Measurements from ENCODE around the gene ACTL10.

ACTL10 gene

DNA sequence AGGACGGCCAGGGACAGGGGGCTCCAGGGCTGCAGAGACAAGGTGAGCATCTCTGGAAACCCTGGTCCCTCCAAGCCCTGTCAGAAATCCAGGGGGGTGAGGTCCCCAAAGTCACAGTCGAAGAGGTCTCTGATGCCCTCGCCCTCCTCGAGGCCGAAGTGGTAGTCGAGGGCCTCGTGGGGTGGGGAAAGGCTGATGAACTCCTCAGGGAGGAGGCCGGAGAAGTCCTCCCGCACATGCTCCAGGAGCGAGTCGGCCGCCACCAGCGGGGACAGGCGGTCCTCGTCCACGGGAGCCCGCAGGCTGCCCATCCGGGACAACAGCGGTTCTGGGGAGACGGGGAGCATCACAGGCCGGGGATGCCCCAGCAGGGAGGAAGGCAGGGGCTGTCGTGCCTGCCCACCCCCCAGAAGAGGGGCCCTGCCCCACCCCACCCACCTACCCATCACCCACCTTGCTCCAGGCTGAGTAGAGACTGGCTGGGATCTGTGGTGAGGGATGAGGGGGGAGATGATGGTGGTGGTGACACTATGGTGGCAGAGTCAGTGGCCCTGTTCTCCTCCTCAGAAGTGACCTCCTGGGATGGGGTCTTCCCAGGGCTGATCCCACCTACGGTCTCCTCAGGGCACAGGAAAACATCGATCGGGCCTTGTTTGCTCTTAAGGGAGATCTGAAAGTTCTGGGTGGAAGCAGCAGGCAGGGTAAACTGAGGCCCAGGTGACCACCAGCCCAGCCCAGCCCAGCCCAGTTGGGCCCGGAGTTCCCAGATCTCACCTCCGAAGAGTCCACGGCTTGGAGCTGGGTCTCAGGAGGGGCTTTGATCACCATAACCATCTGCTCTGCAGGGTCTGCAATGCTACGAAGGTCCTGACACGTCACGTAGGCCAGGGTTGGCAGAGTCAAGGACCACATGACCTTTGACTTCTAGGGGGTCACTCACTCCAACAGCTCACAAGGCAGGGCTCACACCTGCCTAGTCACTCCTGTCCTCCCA lies 10.2 kb downstream of the ACTL10 start:
- no peak for ATAC-seq
- Mint-ChIP-seq H3K27ac (peak overlapping the region; percentile 26), H3K27me3 (no peaks in the 10 kb centered on the region), H3K4me1 (peaks cover 52% of the 10 kb centered on the region), H3K36me3 (no peaks in the 10 kb centered on the region), H3K4me3 (no peak overlapping the region), H3K9me3 (no peaks in the 10 kb centered on the region)

DNA sequence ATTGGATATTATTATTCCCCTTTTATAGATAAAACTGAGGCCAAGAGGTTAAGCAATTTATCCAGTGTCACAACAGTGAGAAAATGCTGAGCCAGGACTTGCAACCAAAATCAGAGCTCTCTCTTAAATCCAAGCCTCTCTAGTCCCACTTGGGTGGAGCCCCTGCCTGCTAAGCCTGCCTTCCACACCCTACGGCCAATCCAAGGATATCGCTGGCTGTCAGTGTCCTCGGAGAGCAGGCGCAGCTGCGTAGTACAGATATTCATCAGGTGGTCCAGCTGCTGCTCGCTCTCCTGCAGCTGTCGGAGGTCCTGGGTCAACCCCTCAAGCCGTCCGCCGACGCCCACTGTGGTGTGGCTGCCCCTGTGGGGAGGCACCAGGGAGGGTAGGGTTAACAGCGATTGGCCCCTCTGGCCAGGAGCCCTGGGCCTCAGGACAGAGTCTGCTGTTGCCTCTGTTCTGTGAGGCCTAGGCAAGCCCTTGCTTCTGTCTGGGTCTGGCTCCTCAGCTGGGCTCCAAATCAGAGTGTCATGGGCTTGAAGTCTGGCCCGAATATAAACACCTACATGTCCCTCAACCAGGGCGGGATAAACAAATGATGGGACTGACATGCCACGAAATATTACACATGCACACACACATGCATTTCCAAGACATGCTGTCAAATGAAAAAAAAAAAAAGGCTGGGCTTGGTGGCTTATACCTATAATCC lies 11.4 kb downstream of the ACTL10 start:
- no peak overlapping the region for H3K4me3 Mint-ChIP-seq
- H3K27me3 Mint-ChIP-seq = no peaks in the 10 kb centered on the region
- H3K27ac Mint-ChIP-seq = peak overlapping the region; percentile 32
- no peaks in the 10 kb centered on the region for H3K9me3 Mint-ChIP-seq
- peaks cover 49% of the 10 kb centered on the region for H3K4me1 Mint-ChIP-seq
- ATAC-seq = no peak
- H3K36me3 Mint-ChIP-seq = no peaks in the 10 kb centered on the region

DNA sequence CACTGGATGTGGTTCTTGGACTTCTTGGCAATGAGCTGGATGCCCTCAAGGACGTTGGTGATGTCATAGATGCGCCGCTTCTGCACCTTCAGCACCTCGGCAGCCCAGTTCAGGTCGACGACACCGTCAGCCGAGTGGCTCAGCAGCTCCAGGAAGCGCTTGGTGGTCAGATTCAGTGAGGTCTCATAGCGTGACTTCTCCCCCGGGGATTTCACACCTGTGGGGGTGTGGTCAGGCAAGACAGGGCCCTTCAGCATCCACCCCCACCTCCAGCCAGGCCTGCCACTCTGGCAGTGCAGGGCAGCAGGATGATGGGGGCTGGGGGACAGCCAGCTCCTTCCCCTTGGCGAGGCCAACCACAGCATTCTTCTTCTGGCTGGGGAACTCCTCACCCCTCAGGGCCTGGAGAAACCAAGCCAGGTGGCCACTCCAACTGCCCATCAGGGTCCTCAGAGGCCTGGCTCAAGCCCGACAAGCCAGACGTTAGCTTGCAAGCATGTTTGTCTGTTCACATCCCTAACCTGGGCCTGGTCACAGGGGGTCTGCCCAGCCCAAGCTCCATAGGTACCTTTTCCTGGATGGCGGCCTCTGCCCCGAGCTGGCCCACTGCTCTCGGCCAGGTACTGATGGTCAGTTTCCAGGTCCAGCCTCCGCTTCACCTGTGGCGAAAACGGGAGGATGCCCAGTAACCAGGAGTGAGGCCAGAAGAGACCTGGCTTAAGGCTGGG lies 13.2 kb downstream of the ACTL10 start:
- no peaks in the 10 kb centered on the region for H3K27me3 Mint-ChIP-seq
- peak; percentile 92 for ATAC-seq
- H3K4me3 Mint-ChIP-seq = peak overlapping the region; percentile 21
- H3K9me3 Mint-ChIP-seq = no peaks in the 10 kb centered on the region
- peaks cover 45% of the 10 kb centered on the region for H3K4me1 Mint-ChIP-seq
- H3K36me3 Mint-ChIP-seq = no peaks in the 10 kb centered on the region
- peak overlapping the region; percentile 32 for H3K27ac Mint-ChIP-seq

DNA sequence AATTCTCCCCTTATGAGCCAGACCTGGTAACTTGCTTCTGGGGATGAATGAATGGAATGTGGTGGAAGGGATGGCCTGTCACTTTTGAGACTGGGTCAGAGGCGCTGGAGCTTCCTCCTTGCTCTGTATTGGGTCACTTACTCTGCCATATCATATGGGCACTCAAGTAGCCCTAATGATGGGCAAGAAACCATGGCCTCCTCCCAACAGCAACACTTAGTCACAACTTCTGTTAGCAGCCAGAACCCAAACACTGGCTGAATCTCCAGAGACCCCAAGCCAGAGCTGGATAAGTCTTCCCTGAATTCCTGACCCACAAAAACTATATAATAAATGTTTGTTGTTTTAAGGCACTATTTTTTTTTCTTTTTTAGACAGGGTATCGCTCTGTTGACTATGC lies 13.9 kb downstream of the ACTL10 start:
- Mint-ChIP-seq H3K9me3 (no peaks in the 10 kb centered on the region), H3K36me3 (no peaks in the 10 kb centered on the region), H3K4me3 (no peak overlapping the region), H3K27me3 (no peaks in the 10 kb centered on the region), H3K27ac (peak overlapping the region; percentile 32), H3K4me1 (peaks cover 48% of the 10 kb centered on the region)
- ATAC-seq = no peak

DNA sequence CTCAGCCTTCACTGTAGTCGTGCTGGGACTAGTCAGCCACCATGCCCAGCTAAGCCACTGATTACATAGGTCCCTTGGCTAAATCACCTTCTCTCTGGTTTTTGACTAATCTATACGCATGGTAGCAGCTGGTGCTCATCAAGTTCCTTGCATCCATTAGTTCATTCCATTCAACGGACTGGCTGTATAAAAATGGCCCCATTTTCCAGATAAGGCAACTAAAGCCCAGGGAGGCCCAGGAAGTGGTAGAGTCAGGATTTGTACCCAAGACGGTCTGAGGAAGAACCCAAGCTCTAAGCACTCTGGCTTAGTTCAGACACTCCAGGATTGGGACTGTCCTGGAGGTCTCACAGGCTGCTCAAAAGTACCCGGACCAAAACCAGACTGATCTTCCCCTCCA lies 14.5 kb downstream of the ACTL10 start:
- Mint-ChIP-seq H3K27me3 (no peaks in the 10 kb centered on the region), H3K4me1 (peaks cover 48% of the 10 kb centered on the region), H3K27ac (no peak overlapping the region), H3K36me3 (no peaks in the 10 kb centered on the region), H3K4me3 (no peak overlapping the region), H3K9me3 (no peaks in the 10 kb centered on the region)
- no peak for ATAC-seq

DNA sequence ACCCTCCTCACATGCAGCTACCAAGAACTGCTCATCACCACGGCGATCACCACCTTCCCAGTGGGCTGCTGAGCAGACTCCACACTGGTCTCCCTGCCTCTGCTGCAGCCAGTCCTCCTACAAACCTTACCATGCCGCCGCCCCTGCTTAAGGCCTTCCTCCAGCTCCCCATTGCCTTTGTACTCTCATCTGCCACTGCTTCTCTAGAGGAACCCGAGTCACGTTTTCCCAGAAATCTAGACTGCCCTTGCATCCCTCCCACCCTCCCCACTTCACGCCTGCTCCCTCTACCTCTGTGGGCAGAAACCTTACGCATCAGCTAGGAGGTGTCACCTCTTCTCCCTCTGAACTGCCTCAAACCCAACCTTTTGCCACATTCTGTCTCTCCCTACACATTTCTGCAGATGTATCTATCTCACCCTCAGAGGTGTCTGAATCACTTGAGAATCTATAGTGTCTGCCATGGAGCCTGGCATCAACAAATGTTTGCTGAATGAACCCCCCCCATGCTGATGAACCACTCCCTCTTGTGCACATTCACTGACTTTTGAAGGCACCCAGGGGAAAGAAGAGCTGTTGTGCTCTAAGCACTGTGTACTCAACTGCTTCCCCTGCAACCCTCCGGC lies 15.1 kb downstream of the ACTL10 start:
- Mint-ChIP-seq H3K36me3 (no peaks in the 10 kb centered on the region), H3K4me1 (peaks cover 53% of the 10 kb centered on the region), H3K27me3 (no peaks in the 10 kb centered on the region), H3K9me3 (no peaks in the 10 kb centered on the region), H3K27ac (peak overlapping the region; percentile 71), H3K4me3 (no peak overlapping the region)
- ATAC-seq = no peak

DNA sequence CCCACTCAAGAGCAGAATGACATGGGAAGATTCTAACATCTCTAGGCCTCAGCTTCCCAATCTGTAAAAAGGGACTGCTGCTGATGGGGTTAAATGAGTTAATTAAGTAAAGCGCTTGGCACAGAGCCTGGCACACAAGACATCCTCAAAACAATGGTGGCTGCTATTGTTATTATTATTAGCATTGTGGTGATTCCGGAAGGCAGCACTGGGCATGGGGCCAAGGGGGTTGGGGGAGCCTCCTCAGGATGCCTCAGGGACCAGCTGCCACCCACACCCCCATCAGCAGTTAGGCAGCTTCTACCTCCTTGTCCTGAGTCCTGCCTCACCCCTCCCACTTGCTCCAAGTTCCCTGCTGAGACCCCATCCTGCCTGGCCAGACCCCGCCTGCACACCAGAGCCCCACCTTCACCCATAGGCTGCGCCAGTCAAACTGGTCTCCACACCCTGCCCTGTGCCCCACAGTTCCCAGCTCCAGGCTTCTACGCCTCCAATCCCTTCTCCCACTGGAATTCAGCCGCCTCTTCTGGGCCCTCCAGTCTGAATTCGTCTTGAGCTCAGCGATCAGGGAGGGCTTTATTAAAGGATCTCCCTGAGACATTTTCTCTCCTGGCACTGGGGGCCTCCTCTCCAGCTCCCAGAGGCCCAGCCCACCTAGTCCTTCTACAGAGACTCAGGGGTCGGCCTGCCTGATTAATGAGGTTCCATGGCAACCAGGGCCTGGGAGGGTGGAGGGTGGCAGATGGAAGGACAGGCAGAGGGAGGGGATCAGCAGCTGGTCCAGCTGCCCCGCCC lies 18.0 kb downstream of the ACTL10 start:
- Mint-ChIP-seq H3K36me3 (no peaks in the 10 kb centered on the region), H3K27ac (peak overlapping the region; percentile 84), H3K4me1 (peaks cover 53% of the 10 kb centered on the region)

DNA sequence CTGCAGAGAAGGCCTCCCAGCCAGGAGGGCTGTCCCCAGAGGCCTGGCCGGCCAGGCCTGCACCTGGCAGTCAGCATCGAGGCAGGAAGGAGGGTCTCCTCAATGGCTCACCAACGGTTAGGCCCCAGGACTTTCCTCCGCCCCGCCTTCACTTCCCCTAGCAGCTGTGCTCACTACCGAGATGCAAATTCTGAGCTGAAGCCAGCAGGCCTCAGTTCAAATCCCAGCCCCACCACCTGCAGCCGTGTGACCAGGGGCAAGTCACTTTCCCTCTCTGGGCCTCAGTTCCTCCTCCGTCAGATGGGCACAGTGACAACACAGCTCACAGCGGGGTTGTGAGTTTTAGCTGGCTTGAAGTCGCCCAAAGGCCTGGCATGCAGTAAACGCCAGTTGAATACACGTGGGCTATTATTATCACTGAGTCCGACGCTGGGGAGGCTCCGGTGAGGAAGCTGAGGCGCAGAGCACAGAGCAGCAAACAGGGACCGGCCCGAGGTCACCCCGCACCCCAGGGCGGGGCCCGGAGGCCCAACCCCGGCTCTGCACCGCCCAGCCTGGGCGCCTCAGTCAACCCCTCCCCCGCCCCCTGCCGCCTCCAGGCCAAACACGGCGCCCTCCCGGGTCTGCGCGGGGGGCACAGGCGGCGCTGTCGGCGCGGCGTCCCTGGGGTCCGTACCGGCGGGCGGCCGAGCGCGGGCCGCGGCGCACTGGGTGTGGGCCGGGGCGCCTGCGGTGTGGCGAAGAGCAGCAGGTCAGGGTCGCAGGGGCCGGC lies 18.8 kb downstream of the ACTL10 start:
- peak; percentile 55 for ATAC-seq
- peaks cover 45% of the 10 kb centered on the region for H3K4me1 Mint-ChIP-seq
- H3K9me3 Mint-ChIP-seq = no peaks in the 10 kb centered on the region
- H3K36me3 Mint-ChIP-seq = no peaks in the 10 kb centered on the region
- H3K4me3 Mint-ChIP-seq = peak overlapping the region; percentile 86
- H3K27me3 Mint-ChIP-seq = no peaks in the 10 kb centered on the region
- peak overlapping the region; percentile 84 for H3K27ac Mint-ChIP-seq

More for the DNA sequence above, 18.0 kb downstream of the ACTL10 start:
- Mint-ChIP-seq H3K4me3 (peak overlapping the region; percentile 86), H3K27me3 (no peaks in the 10 kb centered on the region), H3K9me3 (no peaks in the 10 kb centered on the region)
- ATAC-seq = no peak

DNA sequence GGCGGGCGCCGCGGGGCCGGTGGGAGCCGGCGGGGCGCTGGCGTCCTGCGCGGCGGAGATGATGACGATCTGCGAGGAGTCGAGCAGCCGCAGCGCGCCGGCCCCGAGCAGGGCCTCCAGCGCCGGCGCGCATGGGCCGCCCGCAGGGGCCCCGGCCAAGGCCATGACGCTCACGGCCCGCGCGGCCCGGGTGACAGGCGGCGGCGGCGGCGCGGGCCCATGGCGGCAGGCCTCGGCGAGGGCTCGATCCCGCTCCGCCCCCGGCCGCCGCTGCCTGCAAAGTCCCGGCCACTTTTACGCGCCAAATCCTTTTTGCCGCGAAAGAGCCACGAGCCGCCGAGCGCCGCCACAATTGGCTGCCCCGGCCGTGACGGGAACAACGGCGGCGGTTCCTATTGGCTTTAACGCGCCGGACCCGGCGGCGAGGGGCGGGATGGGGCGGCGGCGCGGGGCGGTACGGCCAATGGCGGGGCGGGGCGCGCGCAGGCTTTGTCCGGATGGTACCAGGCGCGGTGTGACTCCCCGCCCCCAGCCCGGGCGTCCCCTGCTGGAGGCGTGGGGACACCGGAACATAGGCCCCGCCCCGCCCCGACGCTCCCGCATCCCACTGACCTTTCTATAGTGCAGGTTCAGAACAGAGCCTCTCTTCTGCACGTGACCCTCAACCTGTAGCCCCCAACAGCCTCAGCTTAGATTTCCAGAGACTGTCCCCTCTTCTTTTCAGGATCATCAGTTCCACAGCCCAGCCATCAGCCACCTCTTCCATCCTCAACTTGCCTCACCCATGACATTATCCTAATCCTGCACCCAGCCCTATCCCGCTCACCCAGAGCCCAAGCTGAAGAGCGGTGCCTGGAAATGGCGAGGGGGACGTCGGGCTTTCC lies 19.6 kb downstream of the ACTL10 start, which contains the start of gene E2F1:
TSS of gene E2F1 (minus strand) at position 286 of the 884 bp plus-strand sequence. CDS start at position 165, 121 bp downstream.
- H3K27ac Mint-ChIP-seq = peak within 1 kb of the TSS; percentile 84
- no peaks in the 10 kb centered on the region for H3K27me3 Mint-ChIP-seq
- H3K9me3 Mint-ChIP-seq = no peaks in the 10 kb centered on the region
- H3K36me3 Mint-ChIP-seq = no peaks in the 10 kb centered on the region
- peak; percentile 97 for ATAC-seq
- H3K4me3 Mint-ChIP-seq = peak within 1 kb of the TSS; percentile 86
- peaks cover 39% of the 10 kb centered on the region for H3K4me1 Mint-ChIP-seq

DNA sequence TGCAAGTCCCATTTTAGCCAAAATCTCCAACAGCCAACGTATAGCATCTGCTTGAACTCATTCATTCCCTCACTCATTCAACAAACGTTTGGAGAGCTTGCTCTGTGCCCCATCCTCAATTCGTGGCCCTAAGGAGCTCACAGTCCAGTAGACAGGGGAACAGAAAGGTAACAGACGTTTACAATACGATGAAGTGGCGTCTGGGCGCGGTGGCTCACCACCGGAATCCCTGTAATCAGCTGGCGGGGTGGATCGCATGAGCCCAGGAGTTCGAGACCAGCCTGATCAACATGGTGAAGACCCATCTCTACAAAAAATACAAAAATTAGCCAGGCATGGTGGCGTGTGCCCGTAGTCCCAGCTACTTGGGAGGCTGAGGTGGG lies 20.2 kb downstream of the ACTL10 start:
- no peaks in the 10 kb centered on the region for H3K9me3 Mint-ChIP-seq
- peak overlapping the region; percentile 67 for H3K27ac Mint-ChIP-seq
- H3K36me3 Mint-ChIP-seq = no peaks in the 10 kb centered on the region
- ATAC-seq = no peak
- H3K4me1 Mint-ChIP-seq = peaks cover 36% of the 10 kb centered on the region
- no peaks in the 10 kb centered on the region for H3K27me3 Mint-ChIP-seq
- H3K4me3 Mint-ChIP-seq = peak overlapping the region; percentile 86

DNA sequence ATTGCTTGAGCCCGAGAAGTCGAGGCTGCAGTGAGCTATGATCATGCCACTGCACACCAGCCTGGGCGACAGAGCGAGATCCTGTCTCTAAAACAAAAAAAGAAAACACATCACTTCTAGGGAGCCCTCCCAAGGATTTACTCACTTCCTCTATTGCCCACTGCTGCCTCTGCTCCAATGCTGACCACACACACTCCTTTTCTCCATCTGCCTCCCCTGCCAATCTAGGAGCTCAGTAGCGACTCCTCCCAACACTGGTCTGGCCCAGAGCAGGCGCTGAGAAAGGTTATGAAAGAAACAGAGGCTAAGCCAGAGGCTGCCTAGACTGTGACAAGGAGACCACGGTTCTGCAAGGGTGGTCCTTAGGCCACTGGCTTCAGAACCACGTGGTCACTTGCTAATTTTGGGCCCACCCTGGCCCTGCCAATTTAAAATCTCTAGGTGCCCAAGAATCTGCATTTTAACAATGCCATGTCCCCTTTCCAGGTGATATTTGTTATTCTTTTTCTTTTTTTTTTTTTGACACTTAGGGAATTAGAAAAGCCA lies 20.7 kb downstream of the ACTL10 start:
- H3K4me3 Mint-ChIP-seq = peak overlapping the region; percentile 86
- H3K4me1 Mint-ChIP-seq = peaks cover 33% of the 10 kb centered on the region
- H3K27ac Mint-ChIP-seq = peak overlapping the region; percentile 67

DNA sequence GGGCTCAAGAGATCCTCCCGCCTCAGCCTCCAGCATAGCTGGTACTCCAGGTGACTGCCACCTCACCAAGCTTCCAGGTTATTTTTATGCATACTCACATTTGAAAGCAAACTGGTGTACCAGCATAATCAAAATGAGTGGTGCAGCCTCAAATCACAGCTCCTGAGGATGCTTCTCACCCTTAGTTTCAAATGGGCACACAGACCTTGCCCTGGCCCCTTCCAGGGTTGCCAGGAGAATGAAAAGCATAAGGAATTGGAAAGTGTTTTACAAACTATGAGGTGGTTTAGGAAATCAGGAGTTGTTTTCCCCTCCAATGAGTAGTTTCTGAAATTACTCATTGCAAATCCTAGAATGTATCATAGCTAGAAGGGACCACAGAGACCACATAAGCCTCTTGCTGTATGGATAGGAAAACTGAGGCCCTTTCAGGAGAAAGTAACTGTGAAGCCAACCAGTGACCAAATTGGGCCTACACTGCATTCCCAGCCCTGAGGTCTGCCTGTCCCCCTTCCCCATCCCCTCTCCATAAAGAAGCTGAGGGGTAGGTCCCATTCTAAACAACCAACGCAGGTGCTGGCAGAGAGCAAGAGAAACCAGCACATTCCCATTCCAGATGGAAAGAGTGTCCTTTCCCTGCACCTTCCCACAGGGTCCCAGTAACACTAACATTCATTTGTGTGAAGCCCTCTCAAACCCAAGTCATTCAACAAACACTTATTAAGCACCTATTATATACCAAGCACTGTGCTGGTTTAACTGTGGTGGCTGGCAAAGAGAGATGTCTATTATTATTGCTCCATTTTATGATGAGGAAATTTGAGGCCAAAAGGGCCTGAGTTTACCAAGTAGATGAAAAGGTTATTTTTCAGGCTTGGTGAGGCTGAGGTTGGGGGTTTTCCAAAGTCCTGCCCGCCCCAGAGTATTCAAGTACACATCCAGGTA lies 21.5 kb downstream of the ACTL10 start:
- ATAC-seq = no peak

More for the DNA sequence above, 20.7 kb downstream of the ACTL10 start:
- Mint-ChIP-seq H3K9me3 (no peaks in the 10 kb centered on the region), H3K27me3 (no peaks in the 10 kb centered on the region), H3K36me3 (no peaks in the 10 kb centered on the region)
- ATAC-seq = no peak

More for the DNA sequence above, 21.5 kb downstream of the ACTL10 start:
- Mint-ChIP-seq H3K27me3 (no peaks in the 10 kb centered on the region), H3K27ac (no peak overlapping the region), H3K4me3 (no peak overlapping the region), H3K36me3 (no peaks in the 10 kb centered on the region), H3K9me3 (no peaks in the 10 kb centered on the region), H3K4me1 (peaks cover 33% of the 10 kb centered on the region)
